Measurements from ENCODE around the gene LRP8.

The LRP8 gene

GRCh38 chr1:53328009-53328461, at the start of gene LRP8:
LRP8 (minus strand) TSS chr1:53328070; CDS start chr1:53327912, 158 bp downstream.
- peak; percentile 89 for DNase-seq (ENCODE audit: low read depth, low spot score)

DNA sequence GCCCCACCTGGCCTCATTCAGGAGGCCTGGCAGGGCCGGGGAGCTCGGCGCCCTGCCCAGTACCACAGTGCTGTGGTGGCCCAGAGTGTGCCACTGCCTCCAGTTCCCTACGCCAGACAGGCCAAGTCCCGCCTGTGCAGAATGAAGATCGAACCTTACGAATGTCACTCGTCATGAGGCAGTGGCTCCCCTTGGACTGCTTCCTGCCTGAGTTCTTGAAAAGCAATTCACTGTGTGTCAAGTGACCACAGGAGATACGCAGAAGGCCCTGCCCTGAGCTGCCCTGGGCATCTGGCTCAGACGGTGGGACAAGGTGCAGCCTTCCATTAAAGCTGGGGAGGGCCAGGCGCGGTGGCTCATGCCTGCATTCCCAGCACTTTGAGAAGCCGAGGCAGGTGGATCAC, 49.6 kb upstream of the LRP8 start:
- DNase-seq (ENCODE audit: low read depth, low spot score): no peak

GRCh38 chr1:53376742-53377437, 49.0 kb upstream of the LRP8 start:
- DNase-seq (ENCODE audit: low read depth, low spot score): no peak

GRCh38 chr1:53376041-53376461, 48.2 kb upstream of the LRP8 start:
- no peak for DNase-seq (ENCODE audit: low read depth, low spot score)

- no peak for DNase-seq (ENCODE audit: low read depth, low spot score)
Observed at GRCh38 chr1:53375440-53375839, 47.6 kb upstream of the LRP8 start.

GRCh38 chr1:53373246-53373645, 45.4 kb upstream of the LRP8 start:
- DNase-seq (ENCODE audit: low read depth, low spot score): no peak

GRCh38 chr1:53372501-53372951, 44.7 kb upstream of the LRP8 start:
- DNase-seq (ENCODE audit: low read depth, low spot score): no peak

DNA sequence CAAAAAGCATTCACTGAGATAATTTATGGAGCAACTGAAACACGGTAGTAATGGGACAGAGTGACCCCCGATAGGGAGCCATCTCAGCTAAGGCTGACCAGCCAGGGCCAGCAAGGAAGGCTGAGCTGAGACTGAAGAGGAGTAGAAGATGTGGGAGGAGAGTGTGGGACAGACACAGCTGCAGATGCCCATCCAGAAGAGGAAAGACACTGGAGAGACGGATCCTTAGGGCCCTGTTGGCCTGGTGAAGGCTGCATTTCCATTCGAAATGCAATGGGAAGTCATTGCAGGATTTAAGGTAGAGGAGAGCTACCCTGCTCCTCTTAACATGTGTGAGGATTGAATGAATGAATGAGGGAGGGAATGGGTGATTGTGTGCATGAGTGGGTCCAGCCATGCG, 44.0 kb upstream of the LRP8 start:
- DNase-seq (ENCODE audit: low read depth, low spot score): no peak

- no peak for DNase-seq (ENCODE audit: low read depth, low spot score)
Observed at GRCh38 chr1:53371121-53371666, 43.3 kb upstream of the LRP8 start.

GRCh38 chr1:53370369-53370961, 42.6 kb upstream of the LRP8 start:
- no peak for DNase-seq (ENCODE audit: low read depth, low spot score)

DNA sequence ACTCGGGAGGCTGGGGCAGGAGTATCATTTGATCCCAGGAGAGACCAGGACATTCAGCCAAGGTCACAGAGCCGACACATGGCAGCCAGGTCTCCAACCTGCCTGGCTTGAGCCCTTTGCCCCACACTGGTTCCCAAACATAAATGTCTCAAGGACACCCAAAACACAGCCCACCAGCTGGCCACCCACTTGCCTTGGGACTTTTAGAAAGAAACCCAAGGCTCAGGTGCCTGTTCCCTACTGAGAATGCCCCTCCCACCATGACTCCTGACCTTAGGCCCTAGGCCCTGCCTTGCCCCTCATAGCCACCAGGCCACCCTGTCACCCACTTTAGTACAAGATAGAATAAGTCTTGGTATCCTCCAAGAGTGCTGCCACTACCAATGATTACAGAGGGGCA, 41.9 kb upstream of the LRP8 start:
- no peak for DNase-seq (ENCODE audit: low read depth, low spot score)

DNA sequence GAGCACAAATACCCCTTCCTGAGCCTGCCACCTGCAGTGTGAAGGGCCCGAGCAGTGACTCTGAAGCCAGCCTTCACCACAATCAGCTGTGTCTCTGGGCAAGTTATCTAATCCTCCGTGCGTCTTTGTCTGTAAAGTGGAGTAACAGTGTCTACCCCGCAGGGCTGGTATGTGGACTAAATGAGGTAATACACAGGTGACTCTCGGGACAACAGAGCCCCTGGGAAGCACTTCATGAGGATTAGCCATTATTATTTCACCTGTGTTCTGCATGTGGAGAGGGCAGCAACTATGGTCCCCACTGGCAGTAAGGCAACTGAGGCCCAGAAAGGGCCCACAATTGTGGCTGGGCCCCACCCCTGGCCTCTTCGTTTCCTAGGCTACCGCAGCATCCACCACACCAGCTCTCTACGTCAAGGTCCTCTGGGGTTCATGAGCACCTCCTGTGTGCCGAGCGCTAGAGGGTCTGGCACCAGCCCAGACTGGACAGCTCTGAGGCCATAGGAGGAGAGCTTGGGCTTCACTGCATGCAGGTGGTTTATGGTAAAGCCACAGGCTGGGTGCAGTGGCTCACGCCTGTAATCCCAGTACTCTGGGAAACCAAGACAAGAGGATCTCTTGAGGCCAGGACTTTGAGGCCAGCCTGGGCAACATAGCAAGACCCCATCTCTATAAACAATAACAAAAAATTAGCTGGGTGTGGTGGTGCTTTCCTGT, 41.3 kb upstream of the LRP8 start:
- DNase-seq (ENCODE audit: low read depth, low spot score): no peak

DNA sequence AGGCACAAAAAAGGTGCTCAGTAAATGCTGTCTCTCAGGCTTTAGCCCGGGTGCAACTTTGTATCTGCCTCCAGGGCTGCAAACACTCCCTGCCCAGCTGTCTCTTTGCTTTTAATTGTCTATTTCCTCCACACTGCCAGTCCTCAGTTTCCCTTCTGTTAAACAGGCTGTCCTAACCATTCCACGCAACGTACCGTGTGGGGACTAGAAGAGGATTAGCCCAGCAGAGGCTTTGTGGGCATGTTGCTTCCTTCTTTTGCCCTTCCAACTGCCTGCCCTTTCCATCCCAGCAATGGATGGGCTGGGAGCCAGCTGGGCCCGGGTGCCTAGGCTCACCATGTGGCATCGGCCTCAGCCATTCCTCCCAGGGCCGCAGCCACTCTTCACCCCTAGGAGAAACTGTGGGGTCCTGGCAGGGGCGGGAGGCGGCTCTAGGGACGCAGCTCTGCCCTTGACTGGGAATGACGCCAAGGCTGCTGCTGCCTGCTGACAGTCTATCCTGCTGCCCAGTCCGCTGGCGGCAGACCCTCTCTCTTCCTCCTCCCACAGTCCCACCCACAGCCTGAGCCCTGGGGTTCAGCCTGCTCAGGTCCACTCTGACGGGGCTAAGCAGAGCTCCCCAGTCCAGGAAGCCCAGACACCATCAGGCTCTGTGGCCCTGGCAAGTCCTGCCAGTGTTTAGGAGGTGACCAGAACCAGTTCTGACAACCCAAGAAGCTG, 40.6 kb upstream of the LRP8 start:
- DNase-seq (ENCODE audit: low read depth, low spot score): peak; percentile 39

GRCh38 chr1:53367503-53368313, 39.8 kb upstream of the LRP8 start:
- DNase-seq (ENCODE audit: low read depth, low spot score): no peak

- no peak for DNase-seq (ENCODE audit: low read depth, low spot score)
Observed at GRCh38 chr1:53366901-53367502, 39.1 kb upstream of the LRP8 start.

DNA sequence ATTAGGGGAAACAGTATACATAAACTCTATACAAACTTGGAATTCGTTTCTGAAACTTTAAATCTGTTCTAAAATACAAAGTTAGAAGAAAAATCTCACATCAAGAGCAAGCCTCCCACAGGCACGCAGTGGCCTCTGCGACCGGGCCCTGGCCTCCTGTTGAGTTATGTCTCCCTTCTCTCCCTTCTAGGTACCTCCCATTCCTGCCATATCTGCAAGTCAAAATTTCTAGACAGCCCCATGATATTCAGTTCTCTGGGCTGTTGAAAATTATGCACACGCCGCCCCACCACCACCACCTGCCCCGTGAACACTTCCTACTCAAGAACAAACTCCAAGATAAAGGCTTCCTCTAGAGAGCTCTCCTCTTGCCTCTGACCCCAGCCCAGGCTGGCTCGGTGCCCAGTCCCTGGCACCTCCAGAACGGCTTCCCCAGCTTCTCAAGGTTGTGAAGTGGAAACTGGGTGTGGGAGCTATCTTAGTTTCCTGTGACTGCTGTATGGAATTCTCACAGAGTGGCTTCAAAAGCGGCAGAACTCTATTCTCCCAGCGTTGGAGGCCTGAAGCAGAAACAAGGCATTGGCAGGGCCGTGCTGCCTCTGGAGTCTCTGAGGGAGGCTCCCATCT, 37.7 kb upstream of the LRP8 start:
- DNase-seq (ENCODE audit: low read depth, low spot score): no peak

- no peak for DNase-seq (ENCODE audit: low read depth, low spot score)
Observed at GRCh38 chr1:53362851-53363642, 35.2 kb upstream of the LRP8 start.

DNA sequence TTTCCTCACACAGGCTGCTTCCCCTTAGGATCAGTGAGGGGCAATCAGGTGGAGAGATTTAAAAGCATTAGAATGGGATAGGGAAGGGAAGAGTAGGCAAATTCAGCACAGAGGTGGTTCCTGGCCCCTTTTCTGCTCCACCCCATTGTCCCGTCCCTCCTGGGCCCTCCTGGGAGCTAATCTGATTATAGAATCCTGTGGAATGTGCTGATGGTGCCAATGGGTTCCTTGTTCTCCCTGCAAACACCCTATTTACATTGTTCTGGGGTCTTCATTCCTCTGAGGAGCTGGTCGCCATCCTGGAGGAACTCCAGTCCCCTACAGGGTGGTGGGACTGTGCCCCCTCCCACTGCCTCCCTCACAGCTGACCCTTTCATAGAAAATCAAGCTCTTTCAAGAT, 34.4 kb upstream of the LRP8 start:
- no peak for DNase-seq (ENCODE audit: low read depth, low spot score)

- no peak for DNase-seq (ENCODE audit: low read depth, low spot score)
Observed at GRCh38 chr1:53361541-53361961, 33.7 kb upstream of the LRP8 start.
